GM18526 (cell line): Measurements from ENCODE around the gene ADGRB3.

Experiments
- POLR2A ChIP-seq: IDR thresholded peaks from 3 replicates; pipeline ENCODE4 v1.6.1; 2011; ENCODE audit not compliant: insufficient read length; ENCODE audit errors: extremely low read depth

The ADGRB3 gene

DNA sequence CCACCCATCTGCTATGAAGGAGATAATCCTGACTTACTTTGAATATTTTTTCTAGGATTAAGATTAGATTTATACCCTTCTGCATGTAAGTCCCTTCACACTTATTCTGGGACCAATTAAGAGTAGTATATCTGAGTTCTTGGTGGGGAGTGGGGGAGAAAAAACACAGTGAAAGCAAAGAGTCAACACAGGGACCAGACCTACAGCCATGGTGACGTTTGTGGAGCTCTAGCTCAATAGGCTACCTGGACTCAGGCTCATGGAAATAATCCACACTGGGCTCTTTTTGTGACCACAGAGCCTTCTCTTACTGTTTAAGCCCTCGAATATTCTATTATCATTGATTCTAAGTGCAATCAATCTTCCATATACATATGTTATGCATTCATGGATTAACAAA lies 670.4 kb downstream of the ADGRB3 start:
- no peak for TF ChIP-seq POLR2A

DNA sequence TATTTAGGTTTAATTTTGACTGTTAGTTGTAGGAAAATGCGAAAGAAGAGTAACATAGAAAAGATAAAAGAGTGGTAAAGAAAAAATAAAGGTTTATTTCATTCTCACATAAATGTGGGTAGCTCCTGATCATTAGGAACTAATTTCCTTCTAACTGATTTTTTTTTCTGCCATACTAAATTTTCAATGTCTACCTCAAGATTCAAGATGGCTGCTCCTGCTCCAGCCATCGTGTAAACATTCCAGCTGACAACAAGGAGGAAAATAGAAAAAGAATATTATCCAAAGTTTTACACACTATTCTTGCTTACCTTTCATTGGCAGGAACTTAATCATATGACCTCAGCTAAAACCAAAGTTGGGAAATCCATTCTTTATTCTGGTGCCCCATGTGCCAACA lies 673.5 kb downstream of the ADGRB3 start:
- no peak for TF ChIP-seq POLR2A

DNA sequence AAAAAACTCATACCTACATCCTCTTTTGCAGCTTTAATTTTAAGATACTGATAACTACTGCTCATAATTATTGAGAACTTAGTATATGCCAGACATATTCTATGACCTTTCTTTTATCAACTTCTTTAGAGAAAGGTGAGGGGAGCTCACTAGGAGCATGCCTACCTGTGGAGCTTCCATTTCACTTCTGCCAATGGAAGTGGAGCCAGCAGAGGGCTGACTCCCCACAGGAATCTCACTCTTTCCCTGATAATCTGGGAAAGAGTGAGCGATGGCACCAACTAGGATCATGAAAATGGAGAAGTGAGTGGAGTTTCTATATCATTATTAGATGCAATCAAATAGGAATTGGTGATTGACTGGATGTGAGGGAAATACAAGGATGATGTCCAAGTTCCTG lies 676.8 kb downstream of the ADGRB3 start:
- TF ChIP-seq POLR2A, result no peak

DNA sequence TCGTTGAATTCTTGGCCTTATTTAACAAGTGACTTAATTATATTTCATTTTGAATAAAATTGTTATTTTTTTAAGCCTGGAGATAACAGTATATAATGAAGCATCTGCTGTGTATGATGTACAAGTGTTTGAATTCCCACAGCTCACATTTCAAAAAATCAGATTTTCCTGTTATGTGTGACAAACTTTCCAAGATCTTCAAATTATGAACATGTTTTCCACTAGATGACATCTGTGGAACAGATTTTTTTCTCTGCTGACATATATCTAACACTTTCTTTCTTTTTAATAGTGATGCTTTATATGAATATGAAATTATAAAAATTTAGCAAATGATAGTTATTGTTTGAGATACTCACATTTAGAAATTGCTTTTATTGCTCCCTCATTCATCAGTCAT lies 678.9 kb downstream of the ADGRB3 start:
- TF ChIP-seq POLR2A, result no peak

DNA sequence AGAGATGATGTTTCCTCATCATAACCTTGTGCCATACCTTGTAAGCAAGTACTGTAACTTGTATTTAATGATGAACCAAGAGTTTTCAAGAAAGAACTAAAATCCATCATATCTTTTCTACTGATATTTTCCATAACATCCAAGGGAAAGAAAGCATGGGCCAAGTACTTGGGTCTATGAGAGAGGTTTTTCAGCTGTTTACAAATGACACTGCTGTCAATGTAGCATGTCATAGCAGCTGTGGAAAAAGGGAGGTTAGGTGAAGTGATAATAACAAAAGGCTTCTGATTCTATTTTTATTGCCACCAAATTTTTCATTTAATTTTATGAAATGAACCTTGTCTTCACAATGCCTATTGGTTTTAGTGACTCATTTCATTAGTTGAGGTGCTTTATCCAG lies 679.4 kb downstream of the ADGRB3 start:
- no peak for TF ChIP-seq POLR2A

DNA sequence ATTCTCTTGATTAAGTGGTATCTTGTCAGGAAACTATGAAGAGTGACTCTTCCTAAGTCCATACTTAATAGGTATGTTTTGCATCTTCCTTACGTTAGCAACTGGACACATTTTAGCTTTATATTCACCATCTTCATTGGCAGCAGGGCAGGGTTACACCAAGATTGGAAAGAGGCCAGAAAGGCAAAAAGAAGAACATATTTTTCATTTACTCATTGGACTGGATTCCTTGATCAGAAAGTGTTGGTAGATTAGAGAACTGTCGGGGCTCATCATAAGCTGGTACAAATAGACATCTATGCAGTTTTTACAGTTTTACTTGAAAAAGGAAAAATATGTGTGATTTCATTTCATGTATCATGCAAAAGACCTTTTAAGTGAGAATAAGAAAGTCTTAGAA lies 696.8 kb downstream of the ADGRB3 start:
- no peak for TF ChIP-seq POLR2A

DNA sequence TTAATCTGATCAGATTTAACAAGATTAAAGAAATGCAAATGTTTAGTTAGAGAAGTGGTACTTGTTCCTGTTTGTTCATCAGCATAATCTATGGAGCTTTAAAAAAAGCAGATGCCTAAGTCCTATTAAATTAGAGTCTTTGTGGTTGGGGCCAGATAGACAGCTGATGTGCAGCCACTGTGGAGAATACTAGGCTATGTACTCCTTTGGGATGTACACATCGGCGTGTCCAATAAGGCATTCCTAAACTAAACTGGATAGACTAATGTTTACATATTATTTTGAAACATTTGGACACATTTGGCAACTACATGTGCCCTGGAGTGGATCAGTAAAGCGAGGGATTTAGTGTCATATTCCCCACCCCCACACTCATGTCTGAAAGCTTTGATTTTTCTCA lies 702.2 kb downstream of the ADGRB3 start:
- TF ChIP-seq POLR2A, result no peak

DNA sequence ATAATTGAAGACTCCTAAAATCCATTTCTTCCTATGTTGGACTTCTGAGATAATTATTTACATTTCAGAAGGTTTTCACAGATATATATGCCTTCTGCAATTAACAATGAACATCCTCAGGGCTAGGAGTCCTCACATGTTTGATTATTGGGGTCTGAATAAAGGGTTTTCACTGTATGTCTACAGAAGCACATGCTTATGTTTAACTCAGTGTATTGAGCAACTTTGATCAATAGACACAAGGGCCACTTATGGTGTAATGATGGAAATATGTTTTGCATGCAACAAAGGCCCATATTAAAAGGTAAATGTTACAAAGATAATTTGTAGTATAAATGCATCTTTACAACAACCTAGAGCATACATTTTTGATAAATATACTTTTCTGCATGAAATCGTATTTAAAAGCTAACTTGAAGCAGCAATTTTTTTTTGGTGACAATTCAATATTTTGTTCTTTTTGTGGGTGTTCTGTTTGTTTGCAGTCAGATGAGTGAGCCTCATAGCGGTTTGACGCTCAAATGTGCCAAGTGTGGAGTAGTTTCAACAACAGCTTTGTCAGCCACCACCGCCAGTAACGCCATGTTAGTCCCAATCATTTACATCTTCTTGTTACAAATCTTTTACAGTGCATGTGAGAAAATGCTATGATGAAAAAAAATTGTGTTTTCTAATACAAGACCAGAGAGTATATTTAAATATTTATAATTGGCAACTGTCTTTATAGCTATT lies 703.5 kb downstream of the ADGRB3 start:
- no peak for TF ChIP-seq POLR2A

DNA sequence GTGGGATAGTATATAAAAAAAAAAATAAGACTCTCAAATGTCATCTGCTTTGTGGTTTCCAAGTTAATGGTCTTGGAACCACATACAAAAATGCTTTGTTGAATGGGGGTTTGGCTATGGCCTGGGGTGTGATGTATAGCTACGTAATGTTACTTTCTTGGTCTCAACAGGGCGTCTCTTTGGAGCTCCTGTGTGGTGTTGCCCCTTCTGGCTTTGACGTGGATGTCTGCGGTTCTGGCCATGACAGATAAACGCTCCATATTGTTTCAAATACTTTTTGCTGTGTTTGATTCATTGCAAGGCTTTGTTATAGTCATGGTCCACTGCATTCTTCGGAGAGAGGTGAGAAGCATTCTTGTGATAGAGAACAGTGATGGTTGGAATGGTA lies 704.1 kb downstream of the ADGRB3 start:
- TF ChIP-seq POLR2A, result no peak

DNA sequence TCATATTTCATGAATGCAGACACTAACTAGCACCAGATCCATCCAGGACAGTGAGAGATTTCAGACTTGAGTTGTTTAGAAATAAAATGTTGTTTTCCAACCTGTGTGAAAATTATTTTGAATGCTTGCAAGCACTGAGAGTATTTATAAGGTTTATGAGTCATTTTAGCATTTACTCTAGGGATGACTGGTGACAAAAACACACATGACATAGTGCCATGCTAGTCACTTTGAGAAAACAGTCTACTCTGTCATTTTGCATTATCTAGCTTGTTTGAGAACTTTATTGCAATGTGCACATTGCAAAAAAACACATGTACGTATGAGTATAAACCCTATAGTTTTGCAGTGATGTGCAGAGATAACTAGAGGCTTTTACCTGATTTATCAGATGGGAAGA lies 705.1 kb downstream of the ADGRB3 start:
- no peak for TF ChIP-seq POLR2A

DNA sequence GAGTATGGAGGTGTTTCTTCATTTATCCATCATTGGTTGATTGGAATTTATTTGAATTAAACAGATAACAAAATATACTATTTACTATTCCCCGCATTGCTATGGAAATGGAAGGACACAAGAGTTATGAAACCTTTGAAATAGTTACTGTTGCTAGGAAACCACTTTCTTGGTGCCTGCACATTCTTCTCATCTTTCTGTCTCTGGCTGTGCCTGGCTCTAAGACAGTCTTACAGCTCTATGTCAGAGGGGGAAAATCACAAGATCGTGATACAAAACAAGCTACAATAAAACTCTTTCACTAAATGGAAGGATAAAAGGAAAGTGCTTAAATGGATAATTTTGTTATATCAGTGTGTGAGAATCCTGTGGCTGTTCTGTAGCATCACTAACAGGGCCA lies 708.8 kb downstream of the ADGRB3 start:
- no peak for TF ChIP-seq POLR2A

DNA sequence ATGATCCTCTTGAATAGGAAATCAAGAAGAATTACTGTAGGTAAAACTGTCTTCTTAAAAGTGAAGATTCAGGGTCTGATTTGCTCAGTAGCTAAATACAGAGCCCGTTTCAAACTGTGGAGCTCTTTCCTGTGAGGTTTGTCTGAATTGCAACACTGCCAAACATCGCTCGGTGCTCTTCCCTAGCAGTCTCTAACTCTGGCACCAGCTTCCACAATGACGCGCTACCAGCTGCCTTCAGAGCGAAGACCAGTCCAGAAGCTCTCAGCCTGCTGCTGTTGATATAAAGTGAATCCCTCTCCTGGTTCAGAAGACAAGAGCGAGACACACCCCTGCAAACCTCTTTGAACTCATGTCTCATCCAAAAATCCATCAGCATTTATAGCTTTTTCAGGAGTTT lies 714.7 kb downstream of the ADGRB3 start:
- no peak for TF ChIP-seq POLR2A

DNA sequence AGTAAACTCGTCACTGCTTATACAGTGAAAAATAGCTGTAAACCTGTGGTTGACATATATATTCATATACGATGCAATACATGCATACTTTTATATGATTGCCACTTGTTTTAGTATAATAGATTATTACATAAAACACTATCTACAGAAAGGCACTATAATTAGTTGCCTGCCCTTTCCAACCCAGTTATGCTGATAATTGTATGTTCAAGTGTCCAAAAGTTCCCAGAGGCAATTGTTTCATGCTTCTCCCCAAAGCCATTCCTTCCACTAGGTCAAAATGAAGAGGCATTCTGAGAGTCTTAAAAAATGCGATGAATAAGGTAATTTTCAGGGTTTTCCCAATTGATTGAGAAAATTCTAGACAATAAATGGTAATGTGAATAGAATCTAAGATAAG lies 727.1 kb downstream of the ADGRB3 start:
- TF ChIP-seq POLR2A, result no peak

DNA sequence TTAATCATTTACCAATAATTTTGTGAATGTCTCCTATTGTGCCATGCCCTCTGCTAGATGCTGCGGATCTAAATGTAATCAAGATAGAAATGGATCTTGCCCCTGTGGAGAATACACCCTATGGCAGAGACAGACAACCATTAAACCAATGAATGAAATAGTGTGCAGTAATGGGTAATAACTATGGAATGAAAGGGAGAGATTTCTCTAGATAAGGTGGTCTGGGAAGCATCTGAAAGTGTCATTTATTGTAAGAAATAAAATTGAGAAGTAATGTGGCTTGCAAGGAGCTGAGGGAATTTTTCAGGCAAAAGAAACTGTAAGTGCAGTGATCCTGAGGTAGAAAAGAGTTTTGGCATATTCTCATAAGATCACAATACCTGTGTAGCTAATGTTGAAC lies 731.7 kb downstream of the ADGRB3 start:
- no peak for TF ChIP-seq POLR2A

DNA sequence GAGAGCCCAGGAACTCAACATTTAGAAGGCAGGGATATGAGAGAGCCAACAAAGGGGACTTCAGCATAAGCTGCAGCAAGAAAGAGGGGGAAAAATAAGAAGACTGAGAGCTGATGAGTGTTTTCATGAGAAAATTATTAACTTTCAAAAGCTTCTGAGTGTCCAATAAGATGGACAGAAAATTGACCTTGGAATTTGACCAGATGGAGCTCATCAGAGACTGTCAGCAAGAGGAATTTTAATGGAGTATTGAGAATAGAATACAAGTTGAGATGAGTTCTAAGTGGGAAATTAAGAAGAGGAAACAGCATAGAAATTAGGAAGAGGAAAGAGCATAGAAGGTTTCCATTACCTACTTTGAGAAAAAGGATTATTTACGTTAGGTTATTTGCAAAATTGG lies 733.5 kb downstream of the ADGRB3 start:
- TF ChIP-seq POLR2A, result no peak

DNA sequence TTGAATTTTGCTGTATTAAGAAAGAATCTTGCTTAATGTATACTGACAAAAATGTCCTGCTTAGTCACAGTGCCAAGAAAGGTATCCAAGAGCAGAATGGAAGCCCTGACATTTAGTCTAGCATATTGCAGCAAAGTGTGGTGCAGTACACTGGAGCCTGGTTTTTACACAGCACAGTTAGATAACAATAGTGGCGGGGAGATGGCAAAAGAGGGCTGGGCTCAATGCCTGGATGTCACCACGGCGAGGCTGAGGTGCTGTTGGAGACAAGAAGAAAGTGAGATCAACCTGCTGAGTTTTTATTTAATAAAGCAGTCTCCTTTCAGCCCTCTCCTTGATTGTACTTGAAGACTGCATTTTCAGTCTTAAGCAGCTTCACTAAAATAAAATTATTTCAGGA lies 735.7 kb downstream of the ADGRB3 start:
- no peak for TF ChIP-seq POLR2A

DNA sequence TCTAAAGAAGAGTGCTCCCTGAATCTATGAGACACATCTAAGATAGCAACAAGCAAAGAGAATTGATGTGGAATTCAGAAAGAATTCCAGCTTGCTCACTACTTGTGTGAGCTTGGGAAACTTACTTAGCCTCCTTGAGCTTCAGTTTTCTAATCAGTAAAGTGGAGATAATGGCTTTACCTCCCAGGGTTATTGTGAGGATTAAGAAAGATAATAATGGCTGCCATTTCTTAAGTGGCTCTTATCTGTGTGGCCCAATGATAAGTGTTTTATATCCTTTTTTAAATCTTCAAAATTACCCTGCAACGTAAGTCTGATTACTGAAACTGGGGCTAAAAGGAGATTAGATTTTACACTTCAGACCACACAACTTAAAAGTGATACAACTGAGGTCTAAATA lies 743.2 kb downstream of the ADGRB3 start:
- TF ChIP-seq POLR2A, result no peak

DNA sequence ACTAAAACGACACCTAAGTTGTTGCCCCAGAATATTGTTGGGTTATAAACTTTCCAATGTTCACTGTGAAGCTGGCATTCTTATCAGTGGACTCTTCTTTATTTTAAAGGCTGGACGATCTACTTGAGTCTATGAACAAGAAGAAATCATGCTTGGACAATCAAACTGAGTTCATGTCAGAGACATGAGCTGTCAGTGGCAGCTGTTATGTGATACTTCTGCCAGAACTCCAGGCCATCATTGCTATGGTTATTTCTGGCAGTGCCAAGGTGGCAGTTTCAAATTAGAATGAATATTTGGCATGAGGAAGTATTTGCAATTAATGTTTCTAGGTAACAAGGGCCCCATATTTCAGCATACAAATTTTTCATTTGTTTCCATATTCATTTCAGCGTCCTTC lies 744.4 kb downstream of the ADGRB3 start:
- no peak for TF ChIP-seq POLR2A

DNA sequence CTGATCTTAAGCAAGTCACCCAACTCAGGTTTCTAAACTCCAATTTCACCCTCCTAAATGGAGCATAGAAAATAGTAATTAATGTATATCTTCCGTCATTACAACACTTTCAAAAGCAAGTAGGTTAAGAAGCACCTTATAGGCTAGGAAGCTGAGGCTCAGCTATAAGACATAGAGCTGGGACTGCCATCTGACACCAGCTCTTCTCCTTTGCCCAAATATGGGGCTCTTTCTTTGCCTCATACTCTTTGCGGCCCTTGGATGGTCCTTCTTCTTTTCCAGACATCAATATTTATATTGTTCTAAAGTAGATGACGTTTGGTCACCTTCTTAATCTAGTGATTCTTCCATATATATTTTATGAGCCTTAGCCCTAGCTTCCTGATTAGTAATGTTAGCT lies 748.5 kb downstream of the ADGRB3 start:
- TF ChIP-seq POLR2A, result no peak
